GM10266 (cell line): Measurements from ENCODE around the gene ZDHHC14.

ENCODE experiments used
- DNase-seq: peaks from one replicate; pipeline ENCODE4 v3.0.0; 2012; ENCODE audit errors: extremely low spot score
- CTCF ChIP-seq: IDR thresholded peaks from 2 replicates; pipeline ENCODE4 v1.5.1; 2012; ENCODE audit warnings: mild to moderate bottlenecking, low read depth; ENCODE audit not compliant: control insufficient read depth, insufficient read depth; ENCODE audit errors: missing control alignments

ZDHHC14 gene

GRCh38 chr6:157468054-157468453 is 87.1 kb downstream of the ZDHHC14 start:
- DNase-seq: no peak
- TF ChIP-seq CTCF: no peak

GRCh38 chr6:157468574-157468973 is 87.6 kb downstream of the ZDHHC14 start:
- TF ChIP-seq CTCF: no peak
- DNase-seq: no peak

DNA sequence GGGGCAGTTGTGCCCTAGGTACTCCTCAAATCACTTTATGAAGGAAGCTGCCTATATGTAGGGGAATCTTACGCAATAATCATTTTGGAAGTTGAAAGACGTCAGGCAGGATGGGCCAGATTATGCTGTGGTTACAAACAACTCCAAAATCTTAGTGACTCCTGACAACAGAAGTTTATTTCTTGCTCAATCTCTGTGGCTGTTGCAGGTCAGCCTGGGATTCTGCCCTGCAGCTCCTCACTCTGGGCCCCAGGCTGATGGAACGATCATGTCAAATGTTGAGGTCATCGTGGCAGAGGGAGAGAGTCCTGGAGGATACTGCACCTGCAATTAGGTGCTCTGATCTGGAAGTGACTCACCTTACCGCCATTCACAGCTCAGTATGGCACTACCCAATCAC is 88.4 kb downstream of the ZDHHC14 start:
- no peak for DNase-seq
- TF ChIP-seq CTCF: no peak

DNA sequence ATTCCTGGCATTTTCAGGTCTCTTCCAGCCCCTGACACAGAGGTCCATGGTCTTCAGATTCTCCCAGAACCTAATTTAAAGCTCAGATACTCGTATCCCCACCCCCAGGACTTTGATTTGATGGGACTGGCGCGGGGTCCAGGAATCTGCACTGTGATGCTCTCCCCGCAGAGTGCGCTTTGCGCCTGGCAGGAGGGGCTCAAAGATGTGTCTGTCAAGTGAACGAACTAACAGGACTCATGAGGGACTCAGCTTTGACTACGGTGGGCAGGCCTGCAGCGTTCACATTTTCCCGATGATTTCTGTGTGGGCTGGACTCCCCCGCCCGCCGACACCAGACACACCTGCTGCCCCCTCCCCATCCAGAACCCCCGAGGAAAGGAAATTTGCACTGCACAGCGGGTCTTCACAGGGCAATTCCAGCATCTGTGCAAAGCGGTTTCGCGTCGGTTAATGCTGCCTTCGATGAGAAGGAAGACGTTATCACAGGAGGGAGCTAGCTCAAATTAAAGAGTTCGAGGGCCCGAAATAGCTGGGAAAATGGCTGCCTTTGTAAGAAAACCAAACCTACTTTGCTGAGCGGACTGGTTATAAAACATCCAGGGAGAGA is 90.2 kb downstream of the ZDHHC14 start:
- TF ChIP-seq CTCF: no peak
- no peak for DNase-seq

- no peak for TF ChIP-seq CTCF
- DNase-seq: no peak
These were observed 91.1 kb downstream of the ZDHHC14 start for GRCh38 chr6:157471895-157472686.

DNA sequence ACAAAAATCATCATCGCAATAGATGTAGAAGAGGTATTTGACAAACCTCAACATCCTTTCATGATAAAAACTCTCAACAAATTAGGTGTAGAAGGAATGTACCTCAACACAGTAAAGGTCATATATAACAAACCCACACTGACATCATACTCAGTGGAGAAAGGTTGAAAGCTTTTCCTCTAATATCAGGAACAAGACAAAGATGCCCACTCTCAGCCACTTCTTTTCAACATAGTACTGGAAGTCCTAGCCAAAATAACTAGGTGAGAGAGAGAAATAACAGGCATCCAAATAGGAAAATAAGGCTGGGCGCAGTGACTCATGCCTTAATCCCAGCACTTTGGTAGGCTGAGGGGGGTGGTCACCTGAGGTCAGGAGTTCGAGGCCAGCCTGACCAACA is 95.8 kb downstream of the ZDHHC14 start:
- no peak for DNase-seq
- no peak for TF ChIP-seq CTCF

GRCh38 chr6:157478926-157479325 is 97.9 kb downstream of the ZDHHC14 start:
- DNase-seq: no peak
- no peak for TF ChIP-seq CTCF
